AG04449 (cell line): ENCODE results near the gene ANXA4.

Experiments
- CTCF ChIA-PET: fragments of 350-600 bp; formaldehyde crosslinking; extraction: SDS; loops from one replicate; lab custom pipeline; 2021; ENCODE audit warnings: antibody characterized with exemption; lab: Yijun Ruan, JAX
- POLR2A ChIA-PET: fragments of 400-600, 350-600 bp; formaldehyde crosslinking; extraction: SDS; loops from one replicate; lab custom pipeline; 2020; ENCODE audit warnings: antibody characterized with exemption, inconsistent platforms; lab: Yijun Ruan, JAX
- DNase-seq: peaks from one replicate; pipeline ENCODE4 v3.0.0-alpha.2; 2010; ENCODE audit warnings: low read depth, low spot score
- H3K4me3 ChIP-seq: 2 replicates; pipeline ENCODE4 v1.5.1; 2011; ENCODE audit warnings: low read depth, mild to moderate bottlenecking, control low read depth, low read length
- CTCF ChIP-seq: IDR thresholded peaks from one replicate; pipeline ENCODE4 v1.5.1; 2011; ENCODE audit warnings: mild to moderate bottlenecking, moderate library complexity, low read length, control low read depth, inconsistent platforms; ENCODE audit not compliant: insufficient read depth; ENCODE audit errors: missing control alignments

ANXA4 gene

GRCh38 chr2:69844560-69844959 lies 102.6 kb downstream of the ANXA4 start:
- ChIA-PET CTCF (no interaction called here), POLR2A (no interaction called here)
- TF ChIP-seq CTCF: no peak
- no peak overlapping the region for H3K4me3 ChIP-seq
- no peak for DNase-seq

GRCh38 chr2:69846182-69847067 lies 104.5 kb downstream of the ANXA4 start:
- H3K4me3 ChIP-seq: no peak overlapping the region
- no peak for DNase-seq
- TF ChIP-seq CTCF: no peak
- POLR2A ChIA-PET: no interaction called here
- CTCF ChIA-PET: interaction anchor here (1.7 kb wide), 1 partner anchor 30 kb away, joined by 8 read pairs; no protein-coding TSS in a partner anchor

GRCh38 chr2:69847068-69847828 lies 105.3 kb downstream of the ANXA4 start:
- POLR2A ChIA-PET: no interaction called here
- CTCF ChIA-PET: interaction anchor here (1.7 kb wide), 2 partner anchors 31 to 122 kb away, joined by 8 to 9 read pairs; no protein-coding TSS in a partner anchor
- no peak for DNase-seq
- no peak overlapping the region for H3K4me3 ChIP-seq
- TF ChIP-seq CTCF: no peak

GRCh38 chr2:69848186-69848790 lies 106.4 kb downstream of the ANXA4 start:
- ChIA-PET CTCF (interaction anchor here (1.7 to 1.9 kb wide), 3 partner anchors 32 to 123 kb away, joined by 5 to 9 read pairs (median 8); no protein-coding TSS in a partner anchor), POLR2A (no interaction called here)

GRCh38 chr2:69858261-69858660 lies 116.3 kb downstream of the ANXA4 start:
- ChIA-PET POLR2A (no interaction called here), CTCF (interaction anchor here (1.8 kb wide), 1 partner anchor 133 kb away, joined by 4 read pairs; no protein-coding TSS in a partner anchor)
- DNase-seq: no peak
- no peak overlapping the region for H3K4me3 ChIP-seq
- no peak for TF ChIP-seq CTCF

More at GRCh38 chr2:69848186-69848790, 106.4 kb downstream of the ANXA4 start:
- TF ChIP-seq CTCF: no peak
- DNase-seq: no peak
- no peak overlapping the region for H3K4me3 ChIP-seq
